Adrenal gland (tissue), 12 donors: ENCODE results near the gene MEIKIN. TPM values are rescaled to one million over a fixed set of nuclear protein-coding genes. Genes with fewer than 3 reads are reported as not detected.
A peak's percentile ranks its signal among the peaks of the same experiment; 100 is the strongest.

Experiments
- DNase-seq, 7 donors: peaks; one replicate each; pipeline ENCODE4 v3.0.0-alpha.2; 2019 to 2020
- H3K27ac ChIP-seq, 5 donors: fragments of 200-600 bp; sonication (generic) in 4 of 5; 1 replicate in 3 of 5; 2 replicates in 2 of 5; pipeline versions ENCODE4 v1.5.1 to v1.8.0; 2016 to 2020; ENCODE audit warnings: mild to moderate bottlenecking in 1 of 5
- H3K27me3 ChIP-seq: fragments of 200-600 bp; 2 replicates; pipeline ENCODE4 v1.8.0; 2021
- H3K36me3 ChIP-seq, 2 donors: fragments of 200-600 bp; replicated peaks in 1 of 2; 1 replicate in 1 of 2; 2 replicates in 1 of 2; pipeline versions ENCODE4 v1.5.1 to v1.8.0; 2018 to 2022
- H3K4me1 ChIP-seq, 2 donors: fragments of 200-600 bp; replicated peaks in 1 of 2; 1 replicate in 1 of 2; 2 replicates in 1 of 2; pipeline versions ENCODE4 v1.5.1 to v1.8.0; 2018 to 2021
- H3K4me3 ChIP-seq, 4 donors: fragments of 200-600 bp; sonication (generic) in 3 of 4; one replicate each; pipeline ENCODE4 v1.5.1; 2016 to 2018
- H3K9me3 ChIP-seq, 3 donors: fragments of 200-600 bp; sonication (generic) in 1 of 3; replicated peaks in 1 of 3; 1 replicate in 2 of 3; 2 replicates in 1 of 3; pipeline versions ENCODE4 v1.5.1 to v1.8.0; 2016 to 2021
- POLR2A ChIP-seq, 2 donors: fragments of 450-650 bp; IDR thresholded peaks; one replicate each; pipeline ENCODE4 v1.6.1; 2017; ENCODE audit warnings: antibody characterized with exemption in 2 of 2, mild to moderate bottlenecking in 2 of 2, moderate library complexity in 1 of 2
- WGBS, 4 donors: extraction: QIAGEN DNeasy Blood & Tissue Kit in 2 of 4; methylation state at CpG; one replicate each; pipeline versions ENCODE4 v1.1.5 to v1.1.7; 2013 to 2017; 5-methylcytosine and 5-hydroxymethylcytosine counted together
- intact Hi-C, 2 donors: fragments of 100-400 bp; cut with DNase I; formaldehyde crosslinking; loops; one replicate each; pipeline versions ENCODE4 v1.14.1 to v1.15.0; 2022 to 2023
- polyA plus RNA-seq, 3 donors: library from polyadenylated mRNA; stranded (reverse); fragments of 200-250 nt in 2 of 3; fragments of 350-450 nt in 1 of 3; fragmentation: Illumina TruSeq in 1 of 3; extraction: RNeasy Lipid Tissue Mini Kit (QIAGEN cat#74804) in 1 of 3; gene quantifications; one replicate each; pipeline ENCODE4 v1.2.3, GENCODE V29; 2013 to 2014
- total RNA-seq, 9 donors: library from RNA; depleted of rRNA in 4 of 9; stranded (reverse); fragments of >200 nt in 4 of 9; fragments of 120-200 nt in 1 of 9; fragmentation: NEBNext Ultra II Directional in 1 of 9; extraction: Animal tissue kit (Norgen Biotek cat#: 25700) in 1 of 9; gene quantifications; one replicate each; pipeline versions ENCODE4 v1.1.0 to v1.2.4, GENCODE V29; 2013 to 2023
- TF ChIP-seq, protein P1 (sequence below), 6 experiments: fragments of 450-650 bp in 4 of 6; fragments of 200-600 bp in 2 of 6; sonication (generic) in 1 of 6; IDR thresholded peaks; 1 replicate in 5 of 6; 2 replicates in 1 of 6; pipeline versions ENCODE4 v1.5.1 to v1.8.0; 2016 to 2021; ENCODE audit warnings: antibody characterized with exemption in 6 of 6, mild to moderate bottlenecking in 2 of 6, moderate library complexity in 1 of 6
- donor health status: healthy with polysubstance abuse.
- donor health status: Bipolar disorder and iron deficiency.
- donor health status: DM: yes; HTN: yes; CAD: no.
- donor health status: DM: no; HTN: no; CAD: no.
- donor health status: DM: no; HTN: no; CAD: no.
- donor health status: DM: yes; HTN: yes; CAD: no.

Gene MEIKIN
- total and polyA plus RNA-seq, 12 donors, result 0.11 TPM; not detected in 11

DNA sequence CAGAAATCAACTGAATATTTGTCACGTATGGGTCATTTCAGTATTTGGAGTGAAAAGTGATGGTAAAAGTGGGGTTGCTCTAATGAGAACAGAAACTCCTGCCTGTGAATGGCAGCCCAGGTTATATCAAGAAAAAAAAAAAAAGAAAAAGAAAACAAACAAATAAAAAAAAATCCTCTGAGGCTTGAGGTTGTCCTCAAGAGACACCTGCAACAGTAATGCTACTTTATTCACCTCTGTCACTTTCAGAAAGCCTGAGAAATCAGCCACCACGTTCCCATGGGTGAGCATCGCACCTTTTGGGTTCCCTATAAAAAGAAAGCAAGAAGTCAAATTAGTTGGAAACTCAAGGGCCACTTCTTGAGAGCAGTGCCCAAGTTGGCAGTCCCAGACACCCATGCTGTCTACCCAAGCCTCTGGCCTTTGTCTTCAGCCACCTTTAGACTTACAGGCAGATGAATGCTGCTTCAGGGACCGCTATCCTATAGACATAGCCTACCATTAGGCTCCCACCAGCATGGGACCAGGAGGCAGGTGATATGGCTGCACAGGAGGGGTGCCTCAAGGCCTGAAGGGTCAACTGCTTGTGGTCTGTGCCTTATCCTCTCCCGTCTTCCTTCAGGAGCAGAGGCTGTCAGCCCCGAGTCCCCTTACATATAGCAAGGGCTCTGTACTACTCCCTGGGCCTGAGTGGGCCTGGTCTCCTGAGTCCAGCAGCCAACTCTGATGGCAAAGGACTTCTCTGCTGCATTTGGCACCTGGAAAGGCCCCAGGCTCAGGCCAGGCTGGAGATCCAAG is 31.1 kb upstream of the MEIKIN start:
- intact Hi-C loops, result no loop called here
- no peaks in the 10 kb centered on the region for H3K9me3 ChIP-seq
- H3K27ac ChIP-seq, result no peak overlapping the region
- H3K4me3 ChIP-seq, result no peak overlapping the region
- H3K27me3 ChIP-seq, result no peaks in the 10 kb centered on the region
- no peak for TF ChIP-seq POLR2A (IDR thresholded peaks at IDR 0.05)
- TF ChIP-seq, protein P1, sequence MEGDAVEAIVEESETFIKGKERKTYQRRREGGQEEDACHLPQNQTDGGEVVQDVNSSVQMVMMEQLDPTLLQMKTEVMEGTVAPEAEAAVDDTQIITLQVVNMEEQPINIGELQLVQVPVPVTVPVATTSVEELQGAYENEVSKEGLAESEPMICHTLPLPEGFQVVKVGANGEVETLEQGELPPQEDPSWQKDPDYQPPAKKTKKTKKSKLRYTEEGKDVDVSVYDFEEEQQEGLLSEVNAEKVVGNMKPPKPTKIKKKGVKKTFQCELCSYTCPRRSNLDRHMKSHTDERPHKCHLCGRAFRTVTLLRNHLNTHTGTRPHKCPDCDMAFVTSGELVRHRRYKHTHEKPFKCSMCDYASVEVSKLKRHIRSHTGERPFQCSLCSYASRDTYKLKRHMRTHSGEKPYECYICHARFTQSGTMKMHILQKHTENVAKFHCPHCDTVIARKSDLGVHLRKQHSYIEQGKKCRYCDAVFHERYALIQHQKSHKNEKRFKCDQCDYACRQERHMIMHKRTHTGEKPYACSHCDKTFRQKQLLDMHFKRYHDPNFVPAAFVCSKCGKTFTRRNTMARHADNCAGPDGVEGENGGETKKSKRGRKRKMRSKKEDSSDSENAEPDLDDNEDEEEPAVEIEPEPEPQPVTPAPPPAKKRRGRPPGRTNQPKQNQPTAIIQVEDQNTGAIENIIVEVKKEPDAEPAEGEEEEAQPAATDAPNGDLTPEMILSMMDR (IDR thresholded peaks at IDR 0.05), result no peak
- no peaks in the 10 kb centered on the region for H3K36me3 ChIP-seq
- WGBS, 4 donors, result 91 to 95% (median 93%) methylated on average over 4 to 6 of the region's 6 CpGs
- peak in 2 of 7 donors; percentile 2 to 6 for DNase-seq
- no peaks in the 10 kb centered on the region for H3K4me1 ChIP-seq

DNA sequence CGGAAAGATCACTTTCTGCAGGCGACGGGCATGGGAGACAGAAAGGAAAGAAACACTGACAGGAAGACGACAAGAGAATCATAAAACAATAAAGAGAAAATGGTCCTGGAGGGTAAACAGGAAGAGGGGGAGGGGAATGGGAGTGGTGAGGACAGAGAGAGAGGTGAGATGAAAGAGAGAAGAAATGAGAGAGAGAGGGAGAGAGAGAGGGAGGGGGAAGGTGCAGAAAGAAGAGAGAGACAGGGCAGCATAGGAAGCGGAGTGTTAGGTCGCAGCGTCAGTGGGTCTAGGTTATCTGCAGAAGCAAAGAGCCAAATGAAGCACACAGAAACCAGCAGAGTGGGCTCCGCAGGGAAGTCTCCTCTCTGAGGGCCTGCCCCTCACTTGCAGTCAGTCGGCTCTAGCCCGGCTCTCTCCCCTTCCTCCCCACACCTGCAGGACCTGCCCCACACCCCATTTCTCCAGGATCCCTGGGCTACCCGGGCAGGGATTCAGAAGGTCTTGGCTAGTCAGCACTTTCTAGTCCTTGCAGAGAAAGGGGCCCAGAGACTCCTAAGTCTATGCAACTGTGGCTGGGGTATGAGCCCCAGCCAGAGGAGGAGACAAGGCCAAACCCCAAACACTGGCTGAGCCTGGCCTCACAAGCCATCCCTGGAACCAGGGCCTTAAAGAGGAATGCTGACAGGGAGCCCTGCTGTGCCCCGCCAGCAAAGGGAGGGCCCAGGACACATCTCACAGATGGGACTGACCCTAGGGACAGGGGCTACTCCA is 29.7 kb upstream of the MEIKIN start:
- Histone ChIP-seq H3K27me3 (no peaks in the 10 kb centered on the region), H3K27ac (no peak overlapping the region), H3K36me3 (no peaks in the 10 kb centered on the region), H3K4me3 (no peak overlapping the region), H3K9me3 (no peaks in the 10 kb centered on the region), H3K4me1 (no peaks in the 10 kb centered on the region)
- intact Hi-C loops, result no loop called here
- TF ChIP-seq POLR2A (IDR thresholded peaks at IDR 0.05), result no peak
- TF ChIP-seq, protein P1 (IDR thresholded peaks at IDR 0.05), result no peak
- 60 to 78% (median 75%) methylated on average over 8 to 12 of the region's 12 CpGs for WGBS, 4 donors
- peak in 1 of 7 donors; percentile 36 for DNase-seq

- Histone ChIP-seq H3K4me1 (no peaks in the 10 kb centered on the region), H3K27me3 (no peaks in the 10 kb centered on the region), H3K9me3 (no peaks in the 10 kb centered on the region), H3K4me3 (no peak overlapping the region), H3K36me3 (no peaks in the 10 kb centered on the region), H3K27ac (no peak overlapping the region)
- 83 to 88% (median 84%) methylated on average over 4 to 5 of the region's 5 CpGs for WGBS, 4 donors
- TF ChIP-seq POLR2A (IDR thresholded peaks at IDR 0.05), result no peak
- intact Hi-C loops, result no loop called here
- DNase-seq, result peak in 1 of 7 donors; percentile 25
Observed at GRCh38 chr5:131974622-131974955, 29.1 kb upstream of the MEIKIN start.

- DNase-seq, result no peak
- 75 to 92% (median 91%) methylated on average over 1 of the region's 1 CpG for WGBS, 4 donors
- Histone ChIP-seq H3K36me3 (no peaks in the 10 kb centered on the region), H3K9me3 (no peaks in the 10 kb centered on the region), H3K4me3 (no peak overlapping the region), H3K27ac (no peak overlapping the region), H3K27me3 (no peaks in the 10 kb centered on the region), H3K4me1 (no peaks in the 10 kb centered on the region)
- TF ChIP-seq, protein P1 (IDR thresholded peaks at IDR 0.05), result no peak
- TF ChIP-seq POLR2A (IDR thresholded peaks at IDR 0.05), result no peak
- intact Hi-C loops, result no loop called here
Observed at GRCh38 chr5:131974016-131974415, 28.6 kb upstream of the MEIKIN start.
